T-helper 2 cell treated with Interferon-gamma antibody and Interleukin-4, amounts not matched to agents 100 ng/mL and 5 ng/mL, for 36 hours (primary cell): Measurements from ENCODE around the gene DDIT4. TPM values are rescaled to one million over a fixed set of nuclear protein-coding genes. Genes with fewer than 3 reads are reported as not detected.
"Not testable (repeated sequence)": the region's sequence is repeated elsewhere in the genome, so short reads cannot be mapped to it uniquely, and the experiment has no call there.

ENCODE experiments used
- intact Hi-C: fragments of 100-400 bp; cut with micrococcal nuclease; formaldehyde crosslinking; loops from one replicate; pipeline ENCODE4 v1.15.1; 2023
- total RNA-seq: library from RNA; stranded (reverse); gene quantifications from 2 replicates; pipeline ENCODE4 v1.2.3, GENCODE V29; 2022

Gene DDIT4
- total RNA-seq, 1 donor from 2014 or later, result 155 TPM

DNA sequence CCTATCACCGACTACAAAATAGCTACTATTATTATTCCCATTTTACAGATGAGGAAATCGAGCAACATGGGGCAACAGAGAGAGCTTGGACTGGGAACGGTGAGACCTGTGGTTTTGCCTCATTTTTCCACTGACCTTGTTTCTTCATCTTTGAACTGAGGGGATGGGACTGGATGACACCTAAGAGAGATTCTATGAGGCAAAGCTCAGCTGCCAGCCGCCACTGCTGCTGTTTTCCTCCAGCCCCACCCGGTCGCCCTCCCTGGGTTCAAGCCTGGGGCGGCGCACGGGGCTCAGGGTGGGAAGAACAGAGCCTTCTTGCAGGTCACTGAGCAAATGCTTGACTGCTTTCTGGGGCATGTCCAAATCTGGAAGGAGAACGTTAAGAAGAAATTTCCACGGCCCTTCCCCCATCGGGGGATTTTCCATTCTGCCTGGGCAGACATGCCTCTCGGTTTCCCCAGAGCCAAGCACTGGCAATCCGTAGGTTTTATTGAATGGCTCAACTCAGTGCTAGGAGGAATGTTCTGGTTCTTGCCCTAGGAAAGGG lies 12.3 kb downstream of the DDIT4 start:
- intact Hi-C loops, result loop anchor here (1.0 kb wide), 1 partner anchor 13 kb away; the partner anchor contains the start of gene DDIT4

DNA sequence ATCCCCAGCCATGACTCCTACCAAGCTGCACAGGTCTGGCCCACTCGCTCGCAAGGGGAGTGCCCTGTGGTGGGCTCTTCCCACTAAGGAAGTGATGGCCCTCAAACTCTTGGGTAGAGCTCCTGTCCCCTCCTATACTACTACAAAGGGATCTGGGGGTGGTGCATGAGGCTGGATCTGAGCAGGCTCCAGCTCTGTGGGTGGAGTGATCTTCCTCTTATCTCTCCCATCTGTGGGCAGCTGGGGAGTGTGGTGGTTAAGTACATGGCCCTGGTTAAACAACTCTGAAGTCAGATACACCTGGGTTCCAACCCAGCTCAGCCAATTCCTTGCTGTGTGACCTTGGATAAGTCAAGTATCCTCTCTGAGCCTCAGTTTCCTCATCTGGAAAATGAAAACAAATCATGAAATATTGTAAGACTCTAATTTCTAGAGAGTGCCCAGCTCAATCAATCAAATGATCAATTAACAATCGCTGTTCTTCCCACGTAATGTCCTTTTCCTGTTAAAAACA lies 17.4 kb downstream of the DDIT4 start:
- intact Hi-C loops, result no loop called here

DNA sequence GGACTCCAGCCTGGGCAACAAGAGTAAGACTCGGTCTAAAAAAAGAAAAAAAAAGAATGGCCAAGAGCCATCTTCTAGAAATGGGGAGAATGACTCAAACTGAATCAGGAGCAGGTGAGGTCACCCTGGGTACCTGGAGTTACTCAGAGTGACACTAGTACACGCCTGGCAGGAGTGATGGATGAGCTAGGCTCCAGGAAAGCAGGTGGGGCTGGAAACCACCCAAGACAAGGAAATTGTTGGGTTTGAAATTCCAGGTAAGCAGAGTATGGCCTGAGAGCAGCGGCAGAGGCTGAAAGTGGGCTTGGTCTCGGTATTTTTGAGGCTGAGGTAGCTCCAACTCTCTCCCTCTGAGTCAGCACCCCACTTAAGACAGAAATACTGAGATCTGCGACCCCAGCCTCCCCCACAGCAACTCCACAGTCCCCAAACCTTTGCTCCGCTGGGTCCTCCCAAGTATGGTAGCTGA lies 18.5 kb downstream of the DDIT4 start:
- intact Hi-C loops, result no loop called here

DNA sequence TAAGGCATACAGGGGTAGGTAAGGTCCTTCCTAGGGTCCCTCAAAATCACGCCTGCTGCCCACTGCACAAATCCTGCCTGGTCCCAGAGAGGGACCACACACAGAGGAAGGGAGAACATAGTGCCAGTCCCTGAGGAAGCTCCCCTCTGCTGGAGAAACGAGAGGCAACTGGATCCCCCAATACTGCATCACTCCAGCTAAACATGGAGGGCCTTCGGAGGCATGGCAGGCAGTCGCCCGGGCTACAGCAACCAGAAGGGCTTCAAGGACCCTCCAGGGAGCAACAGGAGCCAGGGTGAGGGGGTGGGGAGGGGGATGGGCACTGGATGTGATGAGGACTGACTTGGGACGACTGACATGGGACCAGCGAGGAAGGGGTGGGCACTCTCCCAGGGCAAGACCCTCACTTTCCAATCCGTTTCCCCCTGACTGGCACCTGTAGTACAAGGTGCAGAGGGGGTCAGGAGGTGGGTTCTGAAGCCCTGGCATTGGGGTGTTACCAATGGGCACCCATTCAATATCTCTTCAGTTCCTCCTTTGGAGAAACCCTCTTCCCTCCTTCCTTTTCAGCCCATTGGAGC lies 21.7 kb downstream of the DDIT4 start:
- intact Hi-C loops, result no loop called here

DNA sequence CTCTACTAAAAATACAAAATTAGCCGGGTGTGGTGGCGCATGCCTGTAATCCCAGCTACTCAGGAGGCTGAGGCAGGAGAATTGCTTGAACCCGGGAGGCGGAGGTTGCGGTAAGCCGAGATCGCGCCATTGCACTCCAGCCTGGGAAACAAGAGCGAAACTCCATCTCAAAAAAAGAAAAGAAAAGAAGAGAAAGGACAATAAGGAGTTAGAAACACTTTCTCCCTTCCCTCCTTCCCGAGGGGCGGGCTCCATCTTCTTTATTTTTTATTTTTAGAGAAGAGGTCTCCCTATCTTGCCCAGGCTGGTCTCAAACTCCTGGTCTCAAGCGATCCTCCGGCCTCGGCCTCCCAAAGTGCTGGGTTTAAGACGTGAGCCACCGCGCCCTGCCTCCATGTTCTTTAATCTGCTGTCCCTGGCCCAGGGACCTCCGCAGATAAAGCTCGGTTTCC lies 23.1 kb downstream of the DDIT4 start:
- intact Hi-C loops, result loop anchor here (1.0 kb wide), 6 partner anchors 23 to 49 kb away; no protein-coding TSS in a partner anchor

DNA sequence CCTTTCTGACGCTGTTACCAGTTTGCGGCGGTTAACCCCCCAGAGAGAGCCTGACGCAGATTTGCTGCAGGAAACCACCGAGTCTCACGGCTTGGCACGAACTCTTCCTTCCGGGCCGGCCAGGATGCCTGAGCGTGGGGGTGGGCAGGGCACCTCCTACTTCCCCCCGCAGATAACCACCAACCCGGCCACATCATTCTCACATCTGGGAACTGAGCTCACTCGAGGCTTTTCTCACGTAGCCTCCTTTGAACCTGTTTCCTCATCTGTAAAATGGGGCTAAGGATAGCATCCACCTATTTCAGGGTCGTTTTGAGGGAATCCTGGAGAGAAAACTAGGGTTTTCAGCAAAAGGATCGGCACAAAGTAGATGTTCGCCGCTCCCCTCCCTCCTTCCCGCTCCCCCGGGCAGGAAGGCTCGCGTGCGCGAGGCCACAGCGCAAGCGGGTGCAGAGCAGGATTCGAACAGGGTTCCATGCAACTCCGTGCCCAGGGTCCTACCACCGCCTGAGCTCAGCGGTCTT lies 23.6 kb downstream of the DDIT4 start:
- intact Hi-C loops, result loop anchor here (1.0 kb wide), 6 partner anchors 23 to 49 kb away; no protein-coding TSS in a partner anchor

DNA sequence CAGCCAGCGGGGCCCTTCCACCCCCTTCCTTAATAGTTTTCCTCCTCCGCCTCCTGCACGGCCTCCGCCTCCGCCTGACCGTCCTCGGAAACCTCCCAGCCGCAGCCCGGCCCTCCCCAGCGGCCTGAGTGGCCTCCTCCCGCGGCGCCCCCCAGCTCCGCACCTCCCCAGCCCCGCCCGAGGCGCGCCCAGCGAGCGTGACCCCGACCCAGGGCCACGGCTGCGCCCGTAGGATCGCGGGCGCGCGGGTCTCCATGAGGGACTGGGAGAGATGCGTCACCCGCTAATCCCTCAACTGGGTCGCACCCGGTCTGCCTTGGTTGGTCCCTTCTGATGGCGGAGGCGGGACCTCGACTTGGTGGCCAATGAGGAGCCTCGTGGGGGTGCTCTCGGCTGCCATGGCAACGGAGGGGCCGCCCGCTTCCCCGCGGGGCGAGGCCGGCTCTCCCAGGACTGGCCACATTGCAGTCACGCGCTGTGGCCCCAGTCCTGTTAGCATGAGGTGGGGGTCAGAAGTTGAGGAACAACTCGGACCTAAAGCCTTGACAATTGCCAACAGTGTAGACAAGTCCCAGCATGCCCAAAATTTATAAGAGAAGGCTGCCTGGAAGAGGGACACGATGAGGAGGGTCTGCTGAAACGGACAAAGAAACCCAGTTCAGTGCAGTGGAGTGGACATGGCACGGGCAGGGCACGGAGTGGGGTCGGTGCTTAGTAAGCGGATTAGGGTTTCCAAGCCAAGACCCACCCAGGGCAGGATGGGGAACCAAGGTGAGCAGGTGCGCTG lies 24.3 kb downstream of the DDIT4 start:
- intact Hi-C loops, result loop anchor here (1.0 kb wide), 6 partner anchors 22 to 50 kb away; no protein-coding TSS in a partner anchor

DNA sequence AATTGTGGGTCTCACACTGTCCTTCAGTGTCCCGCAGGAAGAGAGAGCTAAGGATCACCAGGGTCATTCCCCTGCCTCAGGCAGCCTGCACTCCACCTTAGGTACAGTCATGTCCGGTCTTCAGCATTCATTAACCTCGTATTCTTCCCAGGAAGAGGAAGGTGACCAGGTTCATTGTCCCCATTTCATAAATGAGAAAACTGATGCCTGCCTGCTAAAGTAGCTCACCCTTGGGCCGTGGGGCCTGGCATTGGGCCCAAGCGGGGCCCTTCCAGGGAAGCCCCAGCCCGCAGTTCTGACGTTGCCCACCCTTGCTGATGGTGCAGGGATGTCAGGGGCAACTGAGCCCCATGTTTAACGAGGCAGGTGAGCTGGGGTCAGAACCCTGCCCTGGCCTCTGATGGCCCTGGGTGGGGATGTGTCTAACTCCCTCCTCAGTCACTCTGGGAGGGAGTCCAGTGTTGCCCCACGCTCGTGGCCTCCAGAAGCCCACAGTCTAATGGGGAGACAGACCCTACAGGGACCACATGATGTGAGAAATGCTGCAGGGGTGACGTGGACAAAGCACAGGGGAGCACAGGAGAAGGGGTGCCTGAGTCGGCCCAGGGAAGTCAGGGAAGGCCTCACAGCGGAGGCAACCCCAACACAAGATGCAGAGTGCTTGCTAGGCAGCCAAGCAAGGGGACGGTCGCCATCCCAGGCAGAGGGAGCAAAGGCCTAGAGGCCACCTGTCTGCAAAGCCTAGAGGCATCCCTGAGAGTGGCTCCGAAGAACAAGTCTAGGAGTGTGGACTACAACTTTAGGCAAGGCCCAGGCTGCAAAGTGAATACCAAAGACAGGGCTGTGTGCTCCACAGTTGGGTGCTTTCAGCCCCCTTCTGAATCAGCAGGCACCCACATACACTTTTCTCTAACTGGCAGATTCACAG lies 25.1 kb downstream of the DDIT4 start:
- intact Hi-C loops, result no loop called here

DNA sequence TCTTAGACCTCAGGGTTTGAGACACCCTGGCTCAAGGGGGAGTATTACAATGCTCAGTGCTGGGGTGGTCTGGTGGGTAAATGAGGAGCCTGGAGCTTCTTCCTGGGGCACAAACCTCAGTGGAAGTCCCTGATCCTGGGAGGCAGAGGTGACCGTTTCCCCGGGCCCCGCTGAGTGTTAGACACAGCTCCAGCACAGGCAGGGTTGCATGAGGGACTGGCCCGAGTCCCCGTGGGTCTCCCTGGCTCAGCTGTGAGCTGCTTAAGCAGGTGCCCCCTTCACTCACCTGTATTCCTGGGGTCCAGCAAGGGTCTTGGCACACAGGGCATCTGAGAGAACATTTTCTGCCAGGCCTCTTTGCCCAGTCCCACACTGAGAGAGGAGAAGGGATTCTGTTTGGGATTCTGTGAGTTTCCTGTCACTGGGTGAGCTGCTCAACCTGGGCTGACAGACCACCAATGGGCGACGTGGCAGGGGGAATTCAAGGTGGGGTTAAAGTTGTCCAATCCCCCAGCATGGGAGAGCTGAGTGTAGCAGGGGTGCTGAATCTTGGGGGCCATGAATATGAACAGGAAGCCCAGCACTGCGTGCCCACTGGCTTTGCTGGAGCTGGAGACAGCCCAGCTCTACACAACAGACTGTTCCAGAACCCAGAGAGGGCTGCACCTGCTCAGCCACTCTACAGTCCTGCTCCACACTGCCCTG lies 29.9 kb downstream of the DDIT4 start:
- intact Hi-C loops, result no loop called here

DNA sequence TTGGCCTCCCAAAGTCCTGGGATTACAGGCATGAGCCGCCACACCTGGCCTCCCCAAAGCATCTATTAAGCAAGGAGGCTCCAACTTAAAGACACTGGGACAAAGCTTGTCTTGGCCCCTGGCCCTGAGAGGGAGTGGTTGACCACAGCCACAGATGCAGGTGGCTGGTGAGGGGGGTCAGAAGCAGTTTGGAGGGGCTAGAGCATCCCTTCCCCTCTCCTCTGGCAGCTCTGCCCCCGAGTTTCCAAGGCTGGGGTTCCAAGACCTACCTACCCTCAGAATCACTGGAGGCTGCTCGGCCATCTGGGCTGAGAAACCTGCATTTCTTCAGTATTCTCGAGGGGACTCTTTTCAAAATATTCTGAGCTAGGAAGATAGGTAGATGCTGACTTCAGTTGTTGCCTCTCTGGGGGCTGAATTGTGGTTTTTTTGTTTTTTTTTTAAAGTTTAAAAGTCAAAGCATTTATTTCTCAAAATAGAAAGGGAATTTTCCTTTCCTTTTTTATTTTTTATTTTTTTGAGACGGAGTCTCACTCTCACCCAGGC lies 32.6 kb downstream of the DDIT4 start:
- intact Hi-C loops, result no loop called here

DNA sequence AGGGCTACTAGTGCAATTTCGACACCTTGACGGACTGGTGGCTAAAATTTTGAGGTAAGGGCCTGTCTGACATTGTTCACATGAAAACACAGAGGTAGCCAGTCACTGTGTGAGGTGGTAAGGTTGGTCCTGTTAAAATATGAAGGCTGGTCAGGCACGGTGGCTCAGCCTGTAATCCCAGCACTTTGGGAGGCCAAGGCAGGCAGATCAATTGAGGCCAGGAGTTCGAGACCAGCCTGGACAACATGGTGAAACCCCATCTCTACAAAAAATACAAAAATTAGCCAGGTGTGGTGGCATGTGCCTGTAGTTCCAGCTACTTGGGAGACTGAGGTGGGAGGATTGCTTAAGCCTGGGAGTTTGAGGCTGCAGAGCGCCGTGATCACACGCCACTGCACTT lies 34.0 kb downstream of the DDIT4 start:
- intact Hi-C loops, result not testable (repeated sequence)

DNA sequence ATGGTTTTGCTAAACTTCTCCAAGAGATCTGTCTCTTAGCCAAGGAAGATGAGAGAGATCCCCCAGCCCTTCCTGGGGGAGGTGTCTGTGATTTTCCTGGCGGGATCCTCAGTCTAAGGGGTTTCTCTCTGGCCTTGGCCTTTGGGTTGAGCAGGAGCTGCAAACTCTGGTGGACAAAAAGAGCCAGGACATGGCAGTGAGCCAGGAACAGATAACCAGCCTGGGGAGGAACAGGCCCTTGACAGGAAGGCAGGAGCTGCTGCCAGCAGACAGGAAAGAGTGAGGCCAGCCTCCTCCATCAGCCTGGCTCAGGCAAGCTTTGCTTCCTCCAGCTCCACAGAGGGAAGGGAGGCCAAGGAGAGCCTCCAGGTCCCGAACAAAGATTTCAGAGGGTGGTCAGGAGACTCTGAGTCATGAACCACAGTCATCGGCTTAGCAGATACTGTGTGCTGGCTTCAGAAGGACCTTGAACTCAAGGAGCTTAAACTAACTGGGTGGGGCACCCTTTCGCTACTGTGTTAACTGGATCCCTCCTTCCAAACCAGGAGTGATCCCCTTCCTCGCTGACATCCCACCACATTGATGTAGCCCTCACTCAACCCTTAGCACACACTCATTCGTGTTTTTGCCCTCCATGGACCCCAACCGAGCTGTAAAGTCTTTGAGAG lies 34.7 kb downstream of the DDIT4 start:
- intact Hi-C loops, result no loop called here

DNA sequence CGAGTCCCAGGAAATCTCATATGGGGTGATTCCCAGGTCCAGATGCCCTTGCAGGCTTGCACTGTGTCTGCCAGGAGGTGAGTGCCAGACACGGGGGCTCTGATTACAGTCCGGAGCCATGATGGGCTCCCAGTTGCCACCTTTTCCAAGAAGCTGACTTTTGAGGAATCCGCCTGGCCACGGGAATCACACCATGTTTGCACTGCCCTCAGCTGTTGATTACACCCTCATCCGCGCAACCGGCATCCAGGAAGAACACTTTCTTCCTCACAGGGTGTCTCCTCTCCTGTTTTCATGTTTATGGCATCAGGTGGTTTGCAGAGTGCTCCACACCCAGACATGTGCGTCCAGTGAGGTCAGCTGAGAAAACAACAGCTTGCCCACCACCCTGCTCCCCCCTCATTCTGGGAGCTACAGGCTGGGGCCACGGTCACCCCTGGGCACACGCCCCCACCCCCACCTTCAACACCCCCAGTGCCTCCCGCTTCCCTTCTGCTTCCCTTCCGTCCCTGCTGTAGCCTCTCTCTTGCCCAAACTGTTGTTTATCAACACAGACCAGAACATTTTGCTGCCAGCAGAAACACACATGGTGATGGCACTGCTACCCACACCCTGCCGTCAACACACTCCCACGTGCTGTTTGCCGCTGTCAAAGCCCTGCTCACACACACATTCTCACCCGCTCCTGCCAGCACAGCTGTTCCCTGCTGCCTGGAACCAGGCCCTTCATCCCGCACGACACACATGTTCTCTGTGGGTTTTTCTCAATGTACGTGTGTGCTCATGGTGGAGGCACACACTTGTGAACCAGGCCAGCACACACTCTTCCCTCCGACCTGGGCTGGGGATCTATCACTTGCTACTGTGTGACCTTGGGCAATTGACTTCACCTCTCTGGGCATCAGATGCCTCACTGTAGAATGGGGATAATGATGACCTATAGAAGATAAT lies 35.8 kb downstream of the DDIT4 start:
- intact Hi-C loops, result no loop called here

DNA sequence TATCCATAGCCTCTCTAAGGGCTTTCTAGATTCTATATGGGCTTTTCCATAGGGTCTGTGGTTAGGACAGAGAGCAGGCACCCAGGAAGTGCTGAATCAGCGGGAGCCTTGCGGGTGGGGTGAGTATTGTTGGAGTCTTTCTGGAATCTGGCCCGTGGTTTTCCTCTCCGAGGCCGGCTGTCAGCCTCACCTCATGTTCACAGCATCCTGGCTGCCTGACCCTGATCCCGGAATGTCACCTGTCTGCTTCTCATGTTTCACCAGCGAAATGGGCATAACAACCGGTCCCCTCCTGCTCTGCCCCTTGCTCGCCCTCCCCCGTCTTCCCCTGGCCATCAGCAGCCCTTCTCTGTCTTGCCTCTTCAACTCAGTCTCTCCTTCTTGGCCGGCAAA lies 36.5 kb downstream of the DDIT4 start:
- intact Hi-C loops, result no loop called here

DNA sequence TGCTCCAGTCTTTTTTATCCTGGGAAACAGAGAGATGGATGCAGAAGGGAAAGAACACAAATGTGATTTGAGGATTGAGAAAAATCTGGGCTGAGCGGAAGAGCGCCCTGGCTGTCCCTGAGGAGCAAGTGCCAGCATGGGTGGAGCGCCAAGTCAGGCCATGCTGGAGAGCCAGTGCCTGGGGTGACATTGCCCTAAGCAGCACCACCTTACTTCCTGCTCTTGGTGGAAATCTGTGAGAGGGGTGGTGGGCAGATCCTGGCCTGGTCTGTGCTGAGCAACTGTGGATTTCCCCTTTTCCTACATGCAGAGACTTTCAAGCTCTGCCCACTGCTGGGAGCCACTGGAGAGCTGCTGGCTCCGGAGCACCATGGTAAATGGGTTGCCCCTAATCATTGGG lies 36.9 kb downstream of the DDIT4 start:
- intact Hi-C loops, result no loop called here

DNA sequence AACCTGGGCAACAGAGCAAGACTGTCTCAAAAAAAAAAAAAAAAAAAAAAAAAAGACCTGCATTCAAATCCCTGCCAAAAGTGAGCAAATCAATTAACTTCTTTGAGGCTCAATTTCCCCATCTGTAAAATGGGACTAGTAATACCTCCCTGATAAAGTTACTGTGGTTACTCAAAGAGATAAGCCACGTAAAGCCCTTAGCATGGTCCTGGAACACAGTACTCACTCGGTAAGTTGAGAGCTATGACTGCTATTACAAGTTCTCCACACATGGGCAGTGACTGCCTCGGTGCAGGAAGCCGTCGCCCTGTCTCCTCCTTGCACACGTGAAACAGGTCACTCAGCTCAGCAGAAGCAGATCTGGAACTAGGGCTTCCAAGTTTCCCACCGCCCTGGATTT lies 37.9 kb downstream of the DDIT4 start:
- intact Hi-C loops, result no loop called here

DNA sequence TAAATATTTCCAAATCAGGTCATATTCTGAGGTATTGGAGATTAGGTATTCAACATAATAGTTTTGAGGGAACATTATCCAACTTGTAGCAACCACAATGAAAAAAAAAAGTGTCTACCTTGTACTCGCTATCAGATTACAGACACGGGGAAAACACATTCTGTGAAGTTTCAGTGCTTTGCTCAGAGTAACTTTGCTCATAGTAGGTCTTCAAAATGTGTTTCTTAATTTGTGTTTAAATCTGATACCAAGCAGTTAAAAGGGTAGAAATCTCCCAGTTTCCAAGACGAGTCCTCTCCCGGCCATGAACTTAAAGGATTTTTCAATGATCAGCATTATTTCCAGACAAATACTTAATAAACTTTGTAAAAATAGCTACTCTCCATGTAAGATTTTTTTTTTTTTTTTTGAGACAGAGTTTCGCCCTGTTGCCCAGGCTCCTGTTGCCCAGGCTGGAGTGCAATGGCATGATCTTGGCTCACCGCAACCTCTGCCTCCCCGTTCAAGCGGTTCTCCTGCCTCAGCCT lies 39.2 kb downstream of the DDIT4 start:
- intact Hi-C loops, result no loop called here

DNA sequence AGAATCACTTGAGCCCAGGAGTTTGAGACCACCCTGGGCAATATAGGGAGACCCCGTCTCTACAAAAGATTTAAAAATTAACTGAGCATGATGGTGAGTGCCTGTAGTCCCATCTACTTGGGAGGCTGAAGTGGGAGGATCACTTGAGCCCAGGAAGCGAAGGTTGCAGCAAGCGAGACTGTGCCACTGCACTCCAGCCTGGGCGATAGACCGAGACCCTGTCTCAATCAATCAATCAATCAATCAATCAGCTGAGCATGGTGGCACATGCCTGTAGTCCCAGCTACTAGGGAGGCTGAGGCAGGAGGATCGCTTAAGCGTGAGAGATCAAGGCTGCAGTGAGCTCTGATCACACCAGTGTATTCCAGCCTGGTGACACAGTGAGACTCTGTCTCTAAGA lies 40.5 kb downstream of the DDIT4 start:
- intact Hi-C loops, result no loop called here
